ENCODE measurements around the gene IGFLR1. TPM values are rescaled to one million over a fixed set of nuclear protein-coding genes. Genes with fewer than 3 reads are reported as not detected.
A peak's percentile ranks its signal among the peaks of the same experiment; 100 is the strongest.

The IGFLR1 gene
- total and polyA plus RNA-seq, 10 donors, result 16.5 to 64.7 (median 46.4) TPM

DNA sequence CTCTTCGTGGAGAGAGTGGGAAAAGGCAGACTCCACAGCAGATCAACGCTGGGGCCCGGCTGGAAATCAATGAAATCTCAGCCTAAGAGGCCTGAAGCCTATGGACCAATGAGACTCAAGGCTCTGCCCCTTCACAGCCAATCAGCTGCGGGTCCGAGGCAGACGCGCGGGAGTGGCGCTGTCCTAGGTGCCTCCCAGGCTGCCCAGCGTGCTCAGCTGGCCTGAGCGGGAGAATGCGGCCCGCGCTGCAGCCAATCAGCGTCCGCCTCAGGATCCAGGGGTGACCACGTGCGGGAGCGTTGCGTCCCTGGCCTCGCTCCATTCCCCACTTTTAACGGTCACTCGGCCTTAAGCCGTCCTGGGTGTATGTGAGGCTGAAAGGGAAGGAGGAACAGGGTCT lies 38.0 kb downstream of the IGFLR1 start, which contains the start of gene ZBTB32:
Gene ZBTB32, plus strand, starts transcription at position 341 of the 400 bp plus-strand sequence. CDS start 10,069 bp downstream, outside the sequence.
- 43 to 47% (median 44%) methylated on average over 20 to 24 of the region's 24 CpGs for WGBS, 5 donors
- Histone ChIP-seq H3K9me3 (no peaks in the 10 kb centered on the region), H3K27me3 (replicated peaks in 1 of 7) (peaks cover 0 to 29% (median 0%) of the 10 kb centered on the region in 7 donors), H3K27ac (no peak within 1 kb of the TSS), H3K36me3 (no peaks in the 10 kb centered on the region), H3K4me3 (no peak within 1 kb of the TSS), H3K4me1 (peaks cover 0 to 20% (median 16%) of the 10 kb centered on the region in 6 donors)
- peak in 1 of 3 donors; percentile 8 for TF ChIP-seq POLR2AphosphoS5 (IDR thresholded peaks at IDR 0.05)
- TF ChIP-seq POLR2A (IDR thresholded peaks at IDR 0.05), result no peak
- DNase-seq, result no peak
- intact Hi-C loops (cut with DNase I; ENCODE audit: low total_unique reads), result no loop called here

DNA sequence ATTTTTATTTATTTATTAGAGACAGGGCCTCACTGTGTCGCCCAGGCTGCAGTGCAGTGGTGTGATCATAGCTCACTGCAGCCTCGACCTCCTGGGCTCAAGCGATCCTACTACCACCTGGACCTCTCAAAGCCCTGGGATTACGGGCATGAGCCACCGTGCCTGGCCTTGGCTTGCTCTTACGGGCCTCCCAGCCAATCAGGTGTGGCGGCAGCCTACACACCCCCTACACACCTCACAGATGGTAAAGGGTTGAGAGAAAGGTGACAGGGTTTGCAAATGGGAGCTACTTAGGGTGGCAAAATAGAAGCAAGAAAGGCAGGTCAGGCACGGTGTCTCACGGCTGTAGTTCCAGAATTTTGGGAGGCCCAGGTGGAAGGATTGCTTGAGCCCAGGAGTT lies 38.9 kb downstream of the IGFLR1 start:
- H3K4me1 ChIP-seq, result peaks cover 0 to 20% (median 16%) of the 10 kb centered on the region in 6 donors
- no peaks in the 10 kb centered on the region for H3K36me3 ChIP-seq
- peak overlapping the region in 4 of 8 donors; percentile 60 to 90 (median 60) for H3K4me3 ChIP-seq
- intact Hi-C loops (cut with DNase I; ENCODE audit: low total_unique reads), result no loop called here
- H3K27ac ChIP-seq, result peak overlapping the region in 3 of 8 donors; percentile 78 to 81 (median 79)
- no peaks in the 10 kb centered on the region for H3K9me3 ChIP-seq
- H3K27me3 ChIP-seq (replicated peaks in 1 of 7), result peaks cover 0 to 29% (median 0%) of the 10 kb centered on the region in 7 donors
- no peak for DNase-seq
- WGBS, 5 donors, result 49 to 62% (median 53%) methylated on average over 9 of the region's 9 CpGs
- TF ChIP-seq, protein P1, sequence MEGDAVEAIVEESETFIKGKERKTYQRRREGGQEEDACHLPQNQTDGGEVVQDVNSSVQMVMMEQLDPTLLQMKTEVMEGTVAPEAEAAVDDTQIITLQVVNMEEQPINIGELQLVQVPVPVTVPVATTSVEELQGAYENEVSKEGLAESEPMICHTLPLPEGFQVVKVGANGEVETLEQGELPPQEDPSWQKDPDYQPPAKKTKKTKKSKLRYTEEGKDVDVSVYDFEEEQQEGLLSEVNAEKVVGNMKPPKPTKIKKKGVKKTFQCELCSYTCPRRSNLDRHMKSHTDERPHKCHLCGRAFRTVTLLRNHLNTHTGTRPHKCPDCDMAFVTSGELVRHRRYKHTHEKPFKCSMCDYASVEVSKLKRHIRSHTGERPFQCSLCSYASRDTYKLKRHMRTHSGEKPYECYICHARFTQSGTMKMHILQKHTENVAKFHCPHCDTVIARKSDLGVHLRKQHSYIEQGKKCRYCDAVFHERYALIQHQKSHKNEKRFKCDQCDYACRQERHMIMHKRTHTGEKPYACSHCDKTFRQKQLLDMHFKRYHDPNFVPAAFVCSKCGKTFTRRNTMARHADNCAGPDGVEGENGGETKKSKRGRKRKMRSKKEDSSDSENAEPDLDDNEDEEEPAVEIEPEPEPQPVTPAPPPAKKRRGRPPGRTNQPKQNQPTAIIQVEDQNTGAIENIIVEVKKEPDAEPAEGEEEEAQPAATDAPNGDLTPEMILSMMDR (IDR thresholded peaks at IDR 0.05 in 8 of 11, conservative IDR thresholded peaks at IDR 0.05 in 3 of 11), result no peak
- TF ChIP-seq POLR2AphosphoS5 (IDR thresholded peaks at IDR 0.05) (no peak), POLR2A (IDR thresholded peaks at IDR 0.05) (no peak)

DNA sequence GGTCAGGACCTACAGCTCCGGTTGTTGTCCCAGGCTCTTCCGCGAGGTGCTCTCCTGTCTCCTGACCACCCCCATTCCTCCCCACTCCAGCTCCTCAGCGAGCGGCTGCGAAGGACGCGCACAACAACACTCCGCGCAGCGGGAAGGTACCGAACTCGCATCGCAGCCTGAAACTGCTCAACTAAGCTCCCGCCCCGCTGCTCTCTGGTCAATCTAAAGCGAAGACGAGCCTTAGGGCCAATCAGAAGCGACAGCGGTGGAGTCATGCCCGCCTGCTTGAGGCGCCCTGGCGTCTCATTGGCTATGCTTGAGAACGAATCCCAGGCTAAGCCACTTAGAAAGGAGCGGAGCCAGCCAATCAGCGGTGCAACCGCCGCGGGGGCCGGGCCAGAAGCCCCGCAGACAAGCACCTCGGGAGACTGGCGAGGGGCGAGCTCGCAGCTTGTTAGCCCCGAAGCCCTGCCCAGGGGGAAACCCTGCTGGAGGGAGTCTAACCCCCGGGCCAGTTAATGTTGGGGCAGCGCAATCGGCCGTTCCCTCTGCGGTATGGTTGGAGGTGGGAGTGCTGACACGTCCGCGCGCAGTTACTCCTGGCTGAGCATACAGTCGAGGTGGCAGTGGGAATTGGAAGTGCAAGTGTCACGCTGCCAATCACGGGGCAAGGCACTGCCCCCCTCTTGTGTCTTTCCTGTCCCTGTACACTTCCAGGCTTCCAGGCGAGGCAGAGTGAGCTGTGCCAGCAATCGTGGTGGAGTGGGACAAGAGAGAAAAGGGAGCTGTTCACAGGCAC lies 39.8 kb downstream of the IGFLR1 start:
- peaks cover 0 to 29% (median 0%) of the 10 kb centered on the region in 7 donors for H3K27me3 ChIP-seq (replicated peaks in 1 of 7)
- H3K27ac ChIP-seq, result peak overlapping the region; percentile 53 to 86 (median 74)
- no peaks in the 10 kb centered on the region for H3K9me3 ChIP-seq
- TF ChIP-seq POLR2A (IDR thresholded peaks at IDR 0.05) (peak in 1 of 3 donors; percentile 82), POLR2AphosphoS5 (IDR thresholded peaks at IDR 0.05) (peak; percentile 82 to 97 (median 94))
- TF ChIP-seq, protein P1 (IDR thresholded peaks at IDR 0.05 in 8 of 11, conservative IDR thresholded peaks at IDR 0.05 in 3 of 11), result peak in 2 of 11 experiments; percentile 10 to 33
- no peaks in the 10 kb centered on the region for H3K36me3 ChIP-seq
- DNase-seq, result peak; percentile 98
- WGBS, 5 donors, result 0 to 1% (median 0%) methylated on average over 41 to 50 of the region's 50 CpGs
- H3K4me1 ChIP-seq, result peaks cover 0 to 20% (median 16%) of the 10 kb centered on the region in 6 donors
- peak overlapping the region; percentile 59 to 90 (median 62) for H3K4me3 ChIP-seq
- intact Hi-C loops (cut with DNase I; ENCODE audit: low total_unique reads), result no loop called here

DNA sequence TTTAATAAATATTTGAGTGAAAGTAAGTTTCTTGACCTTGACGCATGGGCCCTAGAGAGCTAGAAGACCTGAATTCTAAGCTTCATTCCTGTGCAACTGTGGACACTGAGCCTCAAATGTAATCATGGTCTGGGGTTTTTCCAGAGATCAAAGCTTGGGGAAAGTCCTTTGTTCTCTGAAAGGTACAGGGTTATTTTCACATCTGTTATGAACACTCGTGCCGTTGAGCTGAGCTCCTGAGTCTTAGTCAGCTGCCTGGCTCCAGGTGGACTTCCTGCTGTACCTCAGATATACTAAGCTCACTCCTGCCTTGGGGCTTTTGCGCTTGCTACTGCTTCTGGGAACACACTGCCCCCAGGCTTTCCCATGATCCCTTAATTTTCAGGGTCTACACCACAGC lies 45.4 kb downstream of the IGFLR1 start:
- Histone ChIP-seq H3K4me1 (peaks cover 0 to 8% (median 3%) of the 10 kb centered on the region in 6 donors), H3K4me3 (no peak overlapping the region), H3K27me3 (replicated peaks in 1 of 7) (peaks cover 0 to 1% (median 0%) of the 10 kb centered on the region in 7 donors), H3K9me3 (no peaks in the 10 kb centered on the region), H3K27ac (no peak overlapping the region), H3K36me3 (no peaks in the 10 kb centered on the region)
- TF ChIP-seq, protein P1 (IDR thresholded peaks at IDR 0.05 in 8 of 11, conservative IDR thresholded peaks at IDR 0.05 in 3 of 11), result no peak
- no peak for TF ChIP-seq POLR2A (IDR thresholded peaks at IDR 0.05)
- TF ChIP-seq POLR2AphosphoS5 (IDR thresholded peaks at IDR 0.05), result no peak
- DNase-seq, result no peak
- WGBS, 5 donors, result 62 to 76% (median 69%) methylated on average over 4 of the region's 4 CpGs
- intact Hi-C loops (cut with DNase I; ENCODE audit: low total_unique reads), result no loop called here
